Measurements from ENCODE around the gene TXNIP. TPM values are rescaled to one million over a fixed set of nuclear protein-coding genes. Genes with fewer than 3 reads are reported as not detected.

The TXNIP gene
- total and polyA plus RNA-seq, 2 experiments from 2014 or later = 22.8 to 29.1 TPM

DNA sequence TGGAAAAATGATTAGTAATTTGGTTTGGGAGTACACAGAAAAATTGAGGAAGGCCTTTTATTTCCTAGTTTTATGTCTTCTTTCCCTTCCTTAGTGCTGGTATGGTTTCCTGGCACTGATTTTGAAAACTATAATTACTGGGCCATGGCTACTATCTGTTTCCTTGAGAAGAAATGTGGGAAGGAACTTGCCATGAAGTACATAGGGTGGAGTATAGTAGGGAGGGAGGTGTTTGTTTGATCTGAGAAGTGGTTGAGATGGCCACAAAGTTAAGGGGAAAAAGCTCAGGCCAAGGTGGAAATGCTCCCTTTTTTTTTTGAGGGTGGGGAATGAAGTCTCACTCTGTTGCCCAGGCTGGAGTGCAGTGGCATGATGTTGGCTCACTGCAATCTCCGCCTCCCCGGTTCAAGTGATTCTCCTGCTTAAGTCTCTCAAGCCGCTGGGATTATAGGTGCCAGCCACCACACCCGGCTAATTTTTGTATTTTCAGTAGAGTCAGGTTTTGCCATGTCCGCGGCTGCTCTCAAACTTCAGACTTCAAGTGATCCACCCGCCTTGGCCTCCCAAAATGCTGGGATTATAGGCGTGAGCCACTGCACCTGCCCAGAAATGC is 13.9 kb upstream of the TXNIP start (continued):
- TF ChIP-seq, protein P1, sequence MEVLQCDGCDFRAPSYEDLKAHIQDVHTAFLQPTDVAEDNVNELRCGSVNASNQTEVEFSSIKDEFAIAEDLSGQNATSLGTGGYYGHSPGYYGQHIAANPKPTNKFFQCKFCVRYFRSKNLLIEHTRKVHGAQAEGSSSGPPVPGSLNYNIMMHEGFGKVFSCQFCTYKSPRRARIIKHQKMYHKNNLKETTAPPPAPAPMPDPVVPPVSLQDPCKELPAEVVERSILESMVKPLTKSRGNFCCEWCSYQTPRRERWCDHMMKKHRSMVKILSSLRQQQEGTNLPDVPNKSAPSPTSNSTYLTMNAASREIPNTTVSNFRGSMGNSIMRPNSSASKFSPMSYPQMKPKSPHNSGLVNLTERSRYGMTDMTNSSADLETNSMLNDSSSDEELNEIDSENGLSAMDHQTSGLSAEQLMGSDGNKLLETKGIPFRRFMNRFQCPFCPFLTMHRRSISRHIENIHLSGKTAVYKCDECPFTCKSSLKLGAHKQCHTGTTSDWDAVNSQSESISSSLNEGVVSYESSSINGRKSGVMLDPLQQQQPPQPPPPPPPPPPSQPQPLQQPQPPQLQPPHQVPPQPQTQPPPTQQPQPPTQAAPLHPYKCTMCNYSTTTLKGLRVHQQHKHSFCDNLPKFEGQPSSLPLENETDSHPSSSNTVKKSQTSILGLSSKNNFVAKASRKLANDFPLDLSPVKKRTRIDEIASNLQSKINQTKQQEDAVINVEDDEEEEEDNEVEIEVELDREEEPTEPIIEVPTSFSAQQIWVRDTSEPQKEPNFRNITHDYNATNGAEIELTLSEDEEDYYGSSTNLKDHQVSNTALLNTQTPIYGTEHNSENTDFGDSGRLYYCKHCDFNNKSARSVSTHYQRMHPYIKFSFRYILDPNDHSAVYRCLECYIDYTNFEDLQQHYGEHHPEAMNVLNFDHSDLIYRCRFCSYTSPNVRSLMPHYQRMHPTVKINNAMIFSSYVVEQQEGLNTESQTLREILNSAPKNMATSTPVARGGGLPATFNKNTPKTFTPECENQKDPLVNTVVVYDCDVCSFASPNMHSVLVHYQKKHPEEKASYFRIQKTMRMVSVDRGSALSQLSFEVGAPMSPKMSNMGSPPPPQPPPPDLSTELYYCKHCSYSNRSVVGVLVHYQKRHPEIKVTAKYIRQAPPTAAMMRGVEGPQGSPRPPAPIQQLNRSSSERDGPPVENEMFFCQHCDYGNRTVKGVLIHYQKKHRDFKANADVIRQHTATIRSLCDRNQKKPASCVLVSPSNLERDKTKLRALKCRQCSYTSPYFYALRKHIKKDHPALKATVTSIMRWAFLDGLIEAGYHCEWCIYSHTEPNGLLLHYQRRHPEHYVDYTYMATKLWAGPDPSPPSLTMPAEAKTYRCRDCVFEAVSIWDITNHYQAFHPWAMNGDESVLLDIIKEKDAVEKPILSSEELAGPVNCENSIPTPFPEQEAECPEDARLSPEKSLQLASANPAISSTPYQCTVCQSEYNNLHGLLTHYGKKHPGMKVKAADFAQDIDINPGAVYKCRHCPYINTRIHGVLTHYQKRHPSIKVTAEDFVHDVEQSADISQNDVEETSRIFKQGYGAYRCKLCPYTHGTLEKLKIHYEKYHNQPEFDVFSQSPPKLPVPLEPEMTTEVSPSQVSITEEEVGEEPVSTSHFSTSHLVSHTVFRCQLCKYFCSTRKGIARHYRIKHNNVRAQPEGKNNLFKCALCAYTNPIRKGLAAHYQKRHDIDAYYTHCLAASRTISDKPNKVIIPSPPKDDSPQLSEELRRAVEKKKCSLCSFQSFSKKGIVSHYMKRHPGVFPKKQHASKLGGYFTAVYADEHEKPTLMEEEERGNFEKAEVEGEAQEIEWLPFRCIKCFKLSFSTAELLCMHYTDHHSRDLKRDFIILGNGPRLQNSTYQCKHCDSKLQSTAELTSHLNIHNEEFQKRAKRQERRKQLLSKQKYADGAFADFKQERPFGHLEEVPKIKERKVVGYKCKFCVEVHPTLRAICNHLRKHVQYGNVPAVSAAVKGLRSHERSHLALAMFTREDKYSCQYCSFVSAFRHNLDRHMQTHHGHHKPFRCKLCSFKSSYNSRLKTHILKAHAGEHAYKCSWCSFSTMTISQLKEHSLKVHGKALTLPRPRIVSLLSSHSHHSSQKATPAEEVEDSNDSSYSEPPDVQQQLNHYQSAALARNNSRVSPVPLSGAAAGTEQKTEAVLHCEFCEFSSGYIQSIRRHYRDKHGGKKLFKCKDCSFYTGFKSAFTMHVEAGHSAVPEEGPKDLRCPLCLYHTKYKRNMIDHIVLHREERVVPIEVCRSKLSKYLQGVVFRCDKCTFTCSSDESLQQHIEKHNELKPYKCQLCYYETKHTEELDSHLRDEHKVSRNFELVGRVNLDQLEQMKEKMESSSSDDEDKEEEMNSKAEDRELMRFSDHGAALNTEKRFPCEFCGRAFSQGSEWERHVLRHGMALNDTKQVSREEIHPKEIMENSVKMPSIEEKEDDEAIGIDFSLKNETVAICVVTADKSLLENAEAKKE (CRISPR knock-in tag; IDR thresholded peaks at IDR 0.05) = no peak
- TF ChIP-seq, protein P2, sequence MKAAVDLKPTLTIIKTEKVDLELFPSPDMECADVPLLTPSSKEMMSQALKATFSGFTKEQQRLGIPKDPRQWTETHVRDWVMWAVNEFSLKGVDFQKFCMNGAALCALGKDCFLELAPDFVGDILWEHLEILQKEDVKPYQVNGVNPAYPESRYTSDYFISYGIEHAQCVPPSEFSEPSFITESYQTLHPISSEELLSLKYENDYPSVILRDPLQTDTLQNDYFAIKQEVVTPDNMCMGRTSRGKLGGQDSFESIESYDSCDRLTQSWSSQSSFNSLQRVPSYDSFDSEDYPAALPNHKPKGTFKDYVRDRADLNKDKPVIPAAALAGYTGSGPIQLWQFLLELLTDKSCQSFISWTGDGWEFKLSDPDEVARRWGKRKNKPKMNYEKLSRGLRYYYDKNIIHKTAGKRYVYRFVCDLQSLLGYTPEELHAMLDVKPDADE (IDR thresholded peaks at IDR 0.05) = no peak
- TF ChIP-seq NANOG (IDR thresholded peaks at IDR 0.05; ENCODE audit: borderline replicate concordance) (no peak), POLR2AphosphoS5 (IDR thresholded peaks at IDR 0.05; ENCODE audit: low read depth) (no peak)

DNA sequence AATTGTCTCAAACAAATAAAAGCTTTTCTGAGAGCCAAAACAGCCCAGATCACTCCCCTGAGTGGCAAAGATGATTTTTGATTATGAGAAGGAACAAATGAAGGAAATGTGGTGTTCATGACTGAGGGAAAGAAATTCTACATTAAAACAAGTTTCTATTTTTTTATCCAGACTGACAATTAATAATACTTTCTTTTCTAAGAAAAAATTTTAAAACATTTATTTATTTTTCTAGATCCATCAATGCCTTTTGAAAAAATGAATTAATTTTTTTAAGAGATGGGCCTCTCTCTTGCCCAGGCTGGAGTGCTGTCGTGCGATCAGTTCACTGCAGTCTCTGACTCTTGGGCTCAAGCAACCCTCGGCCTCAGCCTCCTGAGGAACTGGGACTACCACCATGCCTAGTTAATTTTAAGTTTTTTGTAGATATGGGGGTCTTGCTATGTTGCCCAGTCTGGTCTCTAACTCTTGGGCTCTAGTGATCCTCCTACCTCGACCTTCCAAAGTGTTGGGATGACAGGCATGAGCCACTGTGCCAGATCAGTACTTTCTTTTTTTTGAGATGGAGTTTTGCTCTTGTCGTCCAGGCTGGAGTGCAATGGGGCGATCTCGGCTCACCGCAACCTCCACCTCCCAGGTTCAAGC is 11.2 kb upstream of the TXNIP start:
- Histone ChIP-seq H3K27ac (ENCODE audit: low read depth) (no peak overlapping the region), H3K4me1 (ENCODE audit: insufficient read depth) (no peaks in the 10 kb centered on the region), H3K79me2 (replicated peaks; ENCODE audit: insufficient read depth) (no peaks in the 10 kb centered on the region), H3K9me2 (ENCODE audit: insufficient read depth) (no peaks in the 10 kb centered on the region), H3F3A (replicated peaks; ENCODE audit: low read depth) (no peaks in the 10 kb centered on the region), H2AFZ (no peak overlapping the region), H3K27me3 (ENCODE audit: insufficient read depth) (no peaks in the 10 kb centered on the region), H3K36me3 (ENCODE audit: insufficient read depth) (no peaks in the 10 kb centered on the region), H3K4me2 (no peak overlapping the region), H4K20me1 (replicated peaks; ENCODE audit: insufficient read depth) (no peaks in the 10 kb centered on the region), H3K4me3 (no peak overlapping the region)
- DNase-seq (ENCODE audit: low spot score) (no peak), ATAC-seq (no peak)
- no peaks in the 10 kb centered on the region for H3K36me3 Mint-ChIP-seq (ENCODE audit: low read depth)
- H3K4me3 Mint-ChIP-seq = no peak overlapping the region
- H3K4me1 Mint-ChIP-seq = peaks cover 3% of the 10 kb centered on the region; the same call in 2 of the 3 replicates
- H3K9me3 Mint-ChIP-seq = no peaks in the 10 kb centered on the region
- H3K27me3 Mint-ChIP-seq (ENCODE audit: insufficient read depth, low read depth, poor library complexity) = peaks cover 6% of the 10 kb centered on the region
- H3K27ac Mint-ChIP-seq = no peak overlapping the region
- TF ChIP-seq, protein P3, sequence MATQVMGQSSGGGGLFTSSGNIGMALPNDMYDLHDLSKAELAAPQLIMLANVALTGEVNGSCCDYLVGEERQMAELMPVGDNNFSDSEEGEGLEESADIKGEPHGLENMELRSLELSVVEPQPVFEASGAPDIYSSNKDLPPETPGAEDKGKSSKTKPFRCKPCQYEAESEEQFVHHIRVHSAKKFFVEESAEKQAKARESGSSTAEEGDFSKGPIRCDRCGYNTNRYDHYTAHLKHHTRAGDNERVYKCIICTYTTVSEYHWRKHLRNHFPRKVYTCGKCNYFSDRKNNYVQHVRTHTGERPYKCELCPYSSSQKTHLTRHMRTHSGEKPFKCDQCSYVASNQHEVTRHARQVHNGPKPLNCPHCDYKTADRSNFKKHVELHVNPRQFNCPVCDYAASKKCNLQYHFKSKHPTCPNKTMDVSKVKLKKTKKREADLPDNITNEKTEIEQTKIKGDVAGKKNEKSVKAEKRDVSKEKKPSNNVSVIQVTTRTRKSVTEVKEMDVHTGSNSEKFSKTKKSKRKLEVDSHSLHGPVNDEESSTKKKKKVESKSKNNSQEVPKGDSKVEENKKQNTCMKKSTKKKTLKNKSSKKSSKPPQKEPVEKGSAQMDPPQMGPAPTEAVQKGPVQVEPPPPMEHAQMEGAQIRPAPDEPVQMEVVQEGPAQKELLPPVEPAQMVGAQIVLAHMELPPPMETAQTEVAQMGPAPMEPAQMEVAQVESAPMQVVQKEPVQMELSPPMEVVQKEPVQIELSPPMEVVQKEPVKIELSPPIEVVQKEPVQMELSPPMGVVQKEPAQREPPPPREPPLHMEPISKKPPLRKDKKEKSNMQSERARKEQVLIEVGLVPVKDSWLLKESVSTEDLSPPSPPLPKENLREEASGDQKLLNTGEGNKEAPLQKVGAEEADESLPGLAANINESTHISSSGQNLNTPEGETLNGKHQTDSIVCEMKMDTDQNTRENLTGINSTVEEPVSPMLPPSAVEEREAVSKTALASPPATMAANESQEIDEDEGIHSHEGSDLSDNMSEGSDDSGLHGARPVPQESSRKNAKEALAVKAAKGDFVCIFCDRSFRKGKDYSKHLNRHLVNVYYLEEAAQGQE (IDR thresholded peaks at IDR 0.05; ENCODE audit: unreplicated experiment) = no peak
- TF ChIP-seq, protein P4, sequence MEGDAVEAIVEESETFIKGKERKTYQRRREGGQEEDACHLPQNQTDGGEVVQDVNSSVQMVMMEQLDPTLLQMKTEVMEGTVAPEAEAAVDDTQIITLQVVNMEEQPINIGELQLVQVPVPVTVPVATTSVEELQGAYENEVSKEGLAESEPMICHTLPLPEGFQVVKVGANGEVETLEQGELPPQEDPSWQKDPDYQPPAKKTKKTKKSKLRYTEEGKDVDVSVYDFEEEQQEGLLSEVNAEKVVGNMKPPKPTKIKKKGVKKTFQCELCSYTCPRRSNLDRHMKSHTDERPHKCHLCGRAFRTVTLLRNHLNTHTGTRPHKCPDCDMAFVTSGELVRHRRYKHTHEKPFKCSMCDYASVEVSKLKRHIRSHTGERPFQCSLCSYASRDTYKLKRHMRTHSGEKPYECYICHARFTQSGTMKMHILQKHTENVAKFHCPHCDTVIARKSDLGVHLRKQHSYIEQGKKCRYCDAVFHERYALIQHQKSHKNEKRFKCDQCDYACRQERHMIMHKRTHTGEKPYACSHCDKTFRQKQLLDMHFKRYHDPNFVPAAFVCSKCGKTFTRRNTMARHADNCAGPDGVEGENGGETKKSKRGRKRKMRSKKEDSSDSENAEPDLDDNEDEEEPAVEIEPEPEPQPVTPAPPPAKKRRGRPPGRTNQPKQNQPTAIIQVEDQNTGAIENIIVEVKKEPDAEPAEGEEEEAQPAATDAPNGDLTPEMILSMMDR (conservative IDR thresholded peaks at IDR 0.05; ENCODE audit: low read depth in 2 of 2) = no peak
- TF ChIP-seq STAT1 (IDR thresholded peaks at IDR 0.05; ENCODE audit: unreplicated experiment) = no peak
- TF ChIP-seq POLR2AphosphoS5 (IDR thresholded peaks at IDR 0.05; ENCODE audit: low read depth) = no peak
- TF ChIP-seq EZH2phosphoT487 (IDR thresholded peaks at IDR 0.05; ENCODE audit: unreplicated experiment) = no peak
- TF ChIP-seq, protein P2 (IDR thresholded peaks at IDR 0.05) = no peak
- no peak for TF ChIP-seq JUNB (IDR thresholded peaks at IDR 0.05; ENCODE audit: unreplicated experiment)
- no peak for TF ChIP-seq ZNF331 (CRISPR knock-in tag; IDR thresholded peaks at IDR 0.05; ENCODE audit: low read depth)
